Mucosa of rectum (tissue), 2 donors: ENCODE data around the gene TMEM223.
"Not testable (repeated sequence)": the region's sequence is repeated elsewhere in the genome, so short reads cannot be mapped to it uniquely, and the experiment has no call there.

Experiments
- H3K27ac ChIP-seq, 2 donors: one replicate each; pipeline ENCODE4 v1.7.0; 2013; ENCODE audit warnings: inconsistent platforms in 2 of 2, low read depth in 2 of 2, low read length in 2 of 2
- H3K27me3 ChIP-seq, 2 donors: one replicate each; pipeline ENCODE4 v1.7.0; 2013; ENCODE audit warnings: low read length in 2 of 2; ENCODE audit not compliant: control insufficient read depth in 2 of 2, insufficient read depth in 2 of 2
- H3K36me3 ChIP-seq, 2 donors: one replicate each; pipeline ENCODE4 v1.7.0; 2013; ENCODE audit warnings: low read length in 2 of 2; ENCODE audit not compliant: control insufficient read depth in 2 of 2, insufficient read depth in 2 of 2
- H3K4me1 ChIP-seq, 2 donors: one replicate each; pipeline ENCODE4 v1.7.0; 2013; ENCODE audit warnings: low read length in 2 of 2, mild to moderate bottlenecking in 1 of 2; ENCODE audit not compliant: control insufficient read depth in 2 of 2, insufficient read depth in 2 of 2
- H3K4me3 ChIP-seq, 2 donors: one replicate each; pipeline ENCODE4 v1.7.0; 2013; ENCODE audit warnings: low read length in 2 of 2
- H3K9ac ChIP-seq, 2 donors: one replicate each; pipeline ENCODE4 v1.7.0; 2013; ENCODE audit warnings: low read length in 2 of 2, low read depth in 1 of 2, mild to moderate bottlenecking in 1 of 2
- H3K9me3 ChIP-seq, 2 donors: one replicate each; pipeline ENCODE4 v1.7.0; 2013; ENCODE audit warnings: low read length in 2 of 2; ENCODE audit not compliant: control insufficient read depth in 2 of 2
- donor health status: healthy.
- donor health status: Normal muscosa, but diverticular disease.

TMEM223 gene, protein sequence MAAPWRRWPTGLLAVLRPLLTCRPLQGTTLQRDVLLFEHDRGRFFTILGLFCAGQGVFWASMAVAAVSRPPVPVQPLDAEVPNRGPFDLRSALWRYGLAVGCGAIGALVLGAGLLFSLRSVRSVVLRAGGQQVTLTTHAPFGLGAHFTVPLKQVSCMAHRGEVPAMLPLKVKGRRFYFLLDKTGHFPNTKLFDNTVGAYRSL

GRCh38 chr11:62791501-62792201 is at the start of gene TMEM223:
TSS of gene TMEM223 (minus strand) at chr11:62792006. CDS start at chr11:62791994, 12 bp downstream.
- H3K9ac ChIP-seq = peak within 1 kb of the TSS; percentile 79 to 91
- no peaks in the 10 kb centered on the region for H3K27me3 ChIP-seq
- H3K27ac ChIP-seq = peak within 1 kb of the TSS; percentile 79 to 85
- no peaks in the 10 kb centered on the region for H3K9me3 ChIP-seq
- H3K4me1 ChIP-seq = peaks cover 24 to 35% of the 10 kb centered on the region in 2 donors
- peak within 1 kb of the TSS; percentile 85 to 89 for H3K4me3 ChIP-seq
- H3K36me3 ChIP-seq = peaks cover 34 to 40% of the 10 kb centered on the region in 2 donors

DNA sequence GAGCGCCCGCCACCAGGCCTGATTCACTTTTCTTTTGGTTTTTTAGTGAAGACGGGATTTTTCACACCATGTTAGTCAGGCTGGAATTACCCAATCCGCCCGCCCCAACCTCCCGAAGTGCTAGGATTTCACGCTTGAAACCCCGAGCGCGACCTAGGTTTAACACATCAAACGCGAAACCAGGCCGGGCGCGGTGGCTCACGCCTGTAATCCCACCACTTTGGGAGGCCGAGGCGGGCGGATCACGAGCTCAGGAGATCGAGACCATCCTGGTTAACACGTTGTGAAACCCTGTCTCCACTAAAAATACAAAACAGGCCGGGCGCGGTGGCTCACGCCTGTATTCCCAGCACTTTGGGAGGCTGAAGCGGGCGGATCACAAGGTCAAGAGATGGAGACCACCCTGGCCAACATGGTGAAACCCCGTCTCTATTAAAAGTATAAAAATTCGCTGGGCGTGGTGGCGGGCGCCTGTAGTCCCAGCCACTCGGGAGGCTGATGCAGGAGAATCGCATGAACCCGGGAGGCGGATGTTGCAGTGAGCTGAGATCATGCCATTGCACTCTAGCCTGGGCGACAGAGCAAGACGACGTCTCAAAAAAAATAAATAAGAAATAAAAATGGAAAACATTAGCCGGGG is 49.0 kb upstream of the TMEM223 start:
- not testable (repeated sequence) for H3K9me3 ChIP-seq, H3K27me3 ChIP-seq
- peak overlapping the region; percentile 90 to 92 for H3K9ac ChIP-seq
- H3K4me1 ChIP-seq = peaks cover 15 to 19% of the 10 kb centered on the region in 2 donors
- H3K36me3 ChIP-seq = peaks cover 5 to 12% of the 10 kb centered on the region in 2 donors
- peak overlapping the region; percentile 85 to 93 for H3K4me3 ChIP-seq
- H3K27ac ChIP-seq = peak overlapping the region; percentile 99

- Histone ChIP-seq H3K27me3 (no peaks in the 10 kb centered on the region), H3K4me3 (peak within 1 kb of the TSS; percentile 85 to 93), H3K9ac (peak within 1 kb of the TSS; percentile 90 to 92), H3K27ac (peak within 1 kb of the TSS; percentile 99), H3K4me1 (peaks cover 15 to 19% of the 10 kb centered on the region in 2 donors), H3K9me3 (no peaks in the 10 kb centered on the region), H3K36me3 (peaks cover 15 to 28% of the 10 kb centered on the region in 2 donors)
Observed at GRCh38 chr11:62839050-62839945, 47.5 kb upstream of the TMEM223 start, which contains the start of gene WDR74. TSS of gene WDR74 (minus strand) at chr11:62839590. CDS start at chr11:62839570, 20 bp downstream.

DNA sequence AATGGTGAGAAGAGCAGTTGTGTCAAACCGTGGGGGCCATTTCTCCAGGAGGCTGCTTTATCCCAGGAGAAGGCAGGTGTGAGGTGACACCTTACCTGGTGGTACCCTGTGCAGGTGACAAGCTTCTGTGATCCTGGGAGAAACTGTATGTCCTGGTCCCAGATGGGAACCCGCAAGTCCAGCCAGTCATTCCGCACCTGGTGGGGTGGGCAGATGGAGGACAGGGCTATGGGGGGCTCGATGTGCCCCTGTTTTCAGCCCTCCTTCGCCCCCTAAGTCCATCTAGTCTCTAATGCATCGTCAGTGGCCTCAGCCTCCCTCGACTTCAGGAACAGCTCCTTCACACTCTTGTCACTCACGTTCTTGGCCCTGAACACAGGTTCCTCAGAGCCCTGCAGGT is 43.5 kb upstream of the TMEM223 start:
- H3K27me3 ChIP-seq = no peaks in the 10 kb centered on the region
- no peak overlapping the region for H3K4me3 ChIP-seq
- no peaks in the 10 kb centered on the region for H3K9me3 ChIP-seq
- H3K9ac ChIP-seq = no peak overlapping the region
- H3K36me3 ChIP-seq = peaks cover 20 to 28% of the 10 kb centered on the region in 2 donors
- peaks cover 23 to 29% of the 10 kb centered on the region in 2 donors for H3K4me1 ChIP-seq
- no peak overlapping the region for H3K27ac ChIP-seq

GRCh38 chr11:62832336-62833234 is 40.8 kb upstream of the TMEM223 start, which contains the start of gene TEX54:
TSS of gene TEX54 (minus strand) at chr11:62832841.
- peaks cover 24 to 34% of the 10 kb centered on the region in 2 donors for H3K36me3 ChIP-seq
- H3K9me3 ChIP-seq = no peaks in the 10 kb centered on the region
- H3K4me1 ChIP-seq = peaks cover 19 to 21% of the 10 kb centered on the region in 2 donors
- H3K4me3 ChIP-seq = peak within 1 kb of the TSS; percentile 94 to 100
- peak within 1 kb of the TSS; percentile 99 for H3K27ac ChIP-seq
- H3K9ac ChIP-seq = peak within 1 kb of the TSS; percentile 98
- no peaks in the 10 kb centered on the region for H3K27me3 ChIP-seq

DNA sequence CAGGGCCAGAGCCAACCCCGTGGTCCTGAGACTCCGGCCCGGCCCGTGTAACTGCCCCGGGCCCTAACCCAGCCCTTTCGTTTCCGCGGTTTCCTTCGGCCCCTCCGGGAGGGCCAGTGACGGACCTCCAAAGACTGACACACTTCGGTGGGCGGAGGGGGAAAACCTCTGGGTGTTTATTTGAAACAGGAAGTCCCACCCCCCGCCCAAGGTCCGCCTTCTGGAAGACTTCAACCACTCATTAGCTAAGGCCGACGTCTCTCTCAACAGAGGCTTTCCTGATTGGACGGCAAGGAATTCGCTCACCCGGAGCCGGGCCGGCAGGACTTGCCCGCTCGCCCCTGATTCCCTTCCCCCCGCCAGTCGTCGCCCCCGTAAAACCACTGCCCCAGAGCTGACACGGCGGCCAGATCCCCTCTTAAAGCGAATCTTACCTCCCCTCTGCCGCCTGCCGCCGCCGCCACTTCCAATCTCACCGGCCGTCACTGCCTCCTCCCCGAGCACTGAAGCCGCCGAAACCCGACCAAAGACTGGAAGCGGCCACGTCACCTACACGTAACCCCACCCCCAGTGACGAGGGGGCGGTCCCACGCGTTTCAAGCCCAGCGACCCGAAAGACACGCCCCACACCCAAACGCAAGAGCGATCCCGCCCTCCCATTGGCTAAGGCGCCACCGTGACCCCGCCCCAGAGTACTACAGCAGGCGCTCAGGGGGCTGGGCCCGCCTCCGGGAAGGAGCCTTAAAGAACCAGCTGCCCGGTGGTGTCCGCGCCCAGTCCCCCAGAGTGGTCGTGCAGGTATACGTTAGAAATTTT is 39.9 kb upstream of the TMEM223 start, which contains the start of gene STX5:
STX5 (minus strand) TSS at position 532 of the 816 bp plus-strand sequence. CDS start 808 bp downstream, outside the sequence.
- Histone ChIP-seq H3K4me3 (peak within 1 kb of the TSS; percentile 94 to 100), H3K4me1 (peaks cover 19 to 21% of the 10 kb centered on the region in 2 donors), H3K9ac (peak within 1 kb of the TSS; percentile 98), H3K27me3 (no peaks in the 10 kb centered on the region), H3K36me3 (peaks cover 32 to 37% of the 10 kb centered on the region in 2 donors), H3K27ac (peak within 1 kb of the TSS; percentile 99), H3K9me3 (no peaks in the 10 kb centered on the region)

GRCh38 chr11:62830904-62831519 is 39.2 kb upstream of the TMEM223 start:
- peak overlapping the region; percentile 99 for H3K27ac ChIP-seq
- H3K4me1 ChIP-seq = peaks cover 19 to 21% of the 10 kb centered on the region in 2 donors
- peaks cover 28 to 34% of the 10 kb centered on the region in 2 donors for H3K36me3 ChIP-seq
- peak overlapping the region; percentile 92 to 98 for H3K9ac ChIP-seq
- no peaks in the 10 kb centered on the region for H3K9me3 ChIP-seq
- peak overlapping the region; percentile 94 to 100 for H3K4me3 ChIP-seq
- no peaks in the 10 kb centered on the region for H3K27me3 ChIP-seq

DNA sequence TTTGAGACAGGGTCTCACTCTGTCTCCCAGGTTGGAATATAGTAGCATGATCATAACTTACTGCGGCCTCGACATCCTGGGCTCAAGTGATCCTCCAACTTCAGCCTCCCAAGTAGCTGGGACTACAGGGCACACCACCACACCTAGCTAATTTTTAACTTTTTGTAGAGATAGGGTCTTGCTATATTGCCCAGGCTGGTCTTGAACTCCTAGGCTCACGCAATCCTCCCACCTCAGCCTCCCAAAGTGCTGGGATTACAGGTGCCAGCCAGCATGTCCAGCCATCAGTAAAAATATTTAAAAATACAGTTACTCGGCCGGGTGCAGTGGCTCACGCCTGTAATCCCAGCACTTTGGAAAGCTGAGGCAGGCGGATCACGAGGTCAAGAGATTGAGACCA is 36.3 kb upstream of the TMEM223 start:
- H3K4me3 ChIP-seq, H3K9ac ChIP-seq, H3K27ac ChIP-seq, H3K9me3 ChIP-seq, H3K27me3 ChIP-seq: not testable (repeated sequence)
- Histone ChIP-seq H3K36me3 (peaks cover 39 to 45% of the 10 kb centered on the region in 2 donors), H3K4me1 (peaks cover 14 to 19% of the 10 kb centered on the region in 2 donors)
